ACC112 (cell line): Measurements from ENCODE around the gene SLIT3.

Experiments used
- H2AFZ ChIP-seq: fragments of 200-600 bp; sonication (generic); one replicate; pipeline ENCODE4 v1.6.0; 2017; ENCODE audit warnings: antibody characterized with exemption, low read length; ENCODE audit not compliant: unreplicated experiment
- H3K27ac ChIP-seq: fragments of 200-600 bp; sonication (generic); 2 replicates; pipeline ENCODE4 v1.5.1; 2014; ENCODE audit warnings: low read depth, mild to moderate bottlenecking, antibody characterized with exemption, low read length, moderate library complexity
- H3K27me3 ChIP-seq: fragments of 200-600 bp; sonication (generic); 2 replicates; pipeline ENCODE4 v1.6.1; 2014; ENCODE audit warnings: mild to moderate bottlenecking, antibody characterized with exemption, low read length, moderate library complexity, mixed read lengths; ENCODE audit not compliant: insufficient read depth
- H3K36me3 ChIP-seq: fragments of 200-600 bp; sonication (generic); 2 replicates; pipeline ENCODE4 v1.6.1; 2016; ENCODE audit warnings: mild to moderate bottlenecking, antibody characterized with exemption, low read length, moderate library complexity, mixed read lengths; ENCODE audit not compliant: insufficient read depth
- H3K4me1 ChIP-seq: fragments of 200-600 bp; sonication (generic); one replicate; pipeline ENCODE4 v1.6.1; 2016; ENCODE audit warnings: low read length, mixed read lengths; ENCODE audit not compliant: insufficient read depth, unreplicated experiment, control insufficient read depth
- H3K4me3 ChIP-seq: fragments of 200-600 bp; sonication (generic); 2 replicates; pipeline ENCODE4 v1.5.1; 2014; ENCODE audit warnings: mild to moderate bottlenecking, low read depth, low read length
- H3K79me2 ChIP-seq: fragments of 200-600 bp; sonication (generic); one replicate; pipeline ENCODE4 v1.6.0; 2016; ENCODE audit warnings: low read length; ENCODE audit not compliant: control insufficient read depth, unreplicated experiment, insufficient read depth

The SLIT3 gene

GRCh38 chr5:168851902-168852321 is 449.0 kb downstream of the SLIT3 start:
- Histone ChIP-seq H3K4me3 (no peak overlapping the region), H3K36me3 (no peaks in the 10 kb centered on the region), H3K4me1 (no peaks in the 10 kb centered on the region), H3K27ac (no peak overlapping the region), H3K27me3 (no peaks in the 10 kb centered on the region), H2AFZ (no peak overlapping the region), H3K79me2 (no peaks in the 10 kb centered on the region)

GRCh38 chr5:168850683-168851082 is 450.3 kb downstream of the SLIT3 start:
- no peak overlapping the region for H3K4me3 ChIP-seq
- H2AFZ ChIP-seq = no peak overlapping the region
- H3K27me3 ChIP-seq = no peaks in the 10 kb centered on the region
- no peaks in the 10 kb centered on the region for H3K4me1 ChIP-seq
- no peak overlapping the region for H3K27ac ChIP-seq
- H3K36me3 ChIP-seq = no peaks in the 10 kb centered on the region
- H3K79me2 ChIP-seq = no peaks in the 10 kb centered on the region

GRCh38 chr5:168848569-168848968 is 452.4 kb downstream of the SLIT3 start:
- Histone ChIP-seq H3K4me3 (no peak overlapping the region), H3K27ac (no peak overlapping the region), H2AFZ (no peak overlapping the region), H3K36me3 (no peaks in the 10 kb centered on the region), H3K79me2 (no peaks in the 10 kb centered on the region), H3K27me3 (no peaks in the 10 kb centered on the region), H3K4me1 (peaks cover 1% of the 10 kb centered on the region)

- no peaks in the 10 kb centered on the region; the same call in 1 of the 2 replicates for H3K27me3 ChIP-seq
- H3K79me2 ChIP-seq = no peaks in the 10 kb centered on the region
- no peak overlapping the region for H3K4me3 ChIP-seq
- no peak overlapping the region for H2AFZ ChIP-seq
- H3K27ac ChIP-seq = no peak overlapping the region
- H3K36me3 ChIP-seq = no peaks in the 10 kb centered on the region
- H3K4me1 ChIP-seq = peaks cover 5% of the 10 kb centered on the region
Observed at GRCh38 chr5:168847511-168848073, 453.3 kb downstream of the SLIT3 start.

GRCh38 chr5:168844922-168845296 is 456.0 kb downstream of the SLIT3 start:
- Histone ChIP-seq H2AFZ (no peak overlapping the region), H3K79me2 (no peaks in the 10 kb centered on the region), H3K27me3 (peaks cover 12% of the 10 kb centered on the region), H3K4me1 (peaks cover 5% of the 10 kb centered on the region), H3K4me3 (no peak overlapping the region), H3K36me3 (no peaks in the 10 kb centered on the region), H3K27ac (no peak overlapping the region)

- Histone ChIP-seq H3K4me1 (peaks cover 5% of the 10 kb centered on the region), H3K27ac (no peak overlapping the region), H3K27me3 (peaks cover 12% of the 10 kb centered on the region), H3K79me2 (no peaks in the 10 kb centered on the region), H2AFZ (no peak overlapping the region), H3K36me3 (no peaks in the 10 kb centered on the region), H3K4me3 (no peak overlapping the region)
Observed at GRCh38 chr5:168844016-168844921, 456.7 kb downstream of the SLIT3 start.

- H3K36me3 ChIP-seq = no peaks in the 10 kb centered on the region
- no peak overlapping the region for H3K27ac ChIP-seq
- no peak overlapping the region for H3K4me3 ChIP-seq
- H2AFZ ChIP-seq = no peak overlapping the region
- H3K27me3 ChIP-seq = peaks cover 12% of the 10 kb centered on the region
- H3K4me1 ChIP-seq = peaks cover 5% of the 10 kb centered on the region
- no peaks in the 10 kb centered on the region for H3K79me2 ChIP-seq
Observed at GRCh38 chr5:168843277-168844015, 457.5 kb downstream of the SLIT3 start.

- Histone ChIP-seq H3K4me1 (peaks cover 5% of the 10 kb centered on the region), H3K27me3 (peaks cover 12% of the 10 kb centered on the region), H2AFZ (no peak overlapping the region), H3K36me3 (no peaks in the 10 kb centered on the region), H3K79me2 (no peaks in the 10 kb centered on the region), H3K27ac (no peak overlapping the region), H3K4me3 (no peak overlapping the region)
Observed at GRCh38 chr5:168842571-168843205, 458.3 kb downstream of the SLIT3 start.

- H2AFZ ChIP-seq = no peak overlapping the region
- no peaks in the 10 kb centered on the region for H3K4me1 ChIP-seq
- H3K79me2 ChIP-seq = no peaks in the 10 kb centered on the region
- no peaks in the 10 kb centered on the region for H3K36me3 ChIP-seq
- no peak overlapping the region for H3K27ac ChIP-seq
- H3K4me3 ChIP-seq = no peak overlapping the region
- H3K27me3 ChIP-seq = peaks cover 12% of the 10 kb centered on the region
Observed at GRCh38 chr5:168837852-168838251, 463.1 kb downstream of the SLIT3 start.

- Histone ChIP-seq H3K4me3 (no peak overlapping the region), H3K79me2 (no peaks in the 10 kb centered on the region), H3K36me3 (no peaks in the 10 kb centered on the region), H3K4me1 (no peaks in the 10 kb centered on the region), H3K27ac (no peak overlapping the region), H2AFZ (no peak overlapping the region), H3K27me3 (peaks cover 8% of the 10 kb centered on the region)
Observed at GRCh38 chr5:168836603-168837231, 464.2 kb downstream of the SLIT3 start.
